Measurements from ENCODE around the gene LRRC28.

Gene LRRC28

DNA sequence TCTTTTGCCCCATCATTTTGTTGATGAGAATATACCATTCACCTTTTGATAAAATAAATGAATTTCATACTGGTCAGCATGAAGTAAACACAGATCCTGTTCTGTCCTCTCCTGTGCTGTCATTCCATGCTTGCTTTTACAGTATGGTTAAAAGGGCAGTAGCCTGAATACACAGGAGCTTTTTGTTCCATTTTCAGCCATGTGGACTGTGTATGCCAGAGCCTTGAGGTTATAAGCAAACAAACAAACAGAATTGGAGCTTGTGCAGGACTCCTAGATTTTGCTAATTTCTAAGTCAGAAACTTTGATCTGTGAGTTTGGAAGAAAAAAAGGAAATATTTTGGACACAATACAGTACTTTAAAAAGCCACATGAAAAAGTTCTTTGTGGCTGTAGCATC lies 91.9 kb downstream of the LRRC28 start:
- DNase-seq = no peak

DNA sequence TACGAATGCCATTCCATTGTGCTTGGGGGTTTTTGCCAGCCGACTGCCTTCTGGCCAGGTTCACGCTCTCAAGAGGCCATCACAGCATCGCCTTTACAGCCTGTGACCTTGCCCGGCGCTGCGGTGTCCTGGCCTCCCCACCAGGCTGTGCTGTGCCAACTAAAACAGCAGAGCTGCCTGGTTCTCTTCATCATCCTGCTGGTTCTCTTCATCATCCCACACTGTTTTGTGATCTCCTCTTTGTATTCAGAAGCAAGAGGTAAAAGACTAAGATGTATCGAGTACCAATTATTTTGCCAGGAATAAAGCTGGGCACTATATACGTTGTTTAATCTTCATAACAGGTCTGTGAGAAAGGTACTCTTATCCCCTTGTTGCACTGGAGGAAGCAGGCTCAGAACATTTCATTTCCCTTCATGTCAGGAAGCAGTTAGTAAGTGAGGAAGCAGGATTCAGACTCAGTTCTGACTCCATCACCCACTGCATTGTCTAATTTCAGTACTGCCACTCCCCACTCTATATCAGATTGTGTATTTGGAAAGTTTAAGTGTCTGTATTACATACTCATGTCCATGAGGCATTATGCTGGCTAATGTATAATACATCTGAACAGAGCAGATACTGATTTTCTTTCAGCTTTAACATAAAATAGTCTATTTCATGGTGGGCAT lies 92.7 kb downstream of the LRRC28 start:
- no peak for DNase-seq

DNA sequence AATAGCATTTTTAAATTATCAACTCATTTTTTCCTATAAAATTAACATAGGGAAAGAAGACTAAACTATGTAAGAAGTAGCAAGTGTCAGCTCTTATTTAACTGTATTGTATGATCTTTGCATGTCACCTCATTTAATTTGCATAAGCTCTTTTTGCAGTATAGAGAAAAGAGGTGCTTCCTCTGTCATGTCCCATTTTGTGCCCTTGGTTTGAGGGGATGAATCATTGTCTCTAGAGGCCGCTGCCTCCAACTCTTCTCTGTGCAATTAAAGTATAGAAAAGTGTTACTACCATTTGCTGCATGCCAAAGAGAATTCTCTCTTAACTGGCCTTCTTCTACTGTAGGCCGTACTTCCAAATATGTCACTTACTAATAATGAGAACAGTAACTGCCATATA lies 93.4 kb downstream of the LRRC28 start:
- DNase-seq = no peak

DNA sequence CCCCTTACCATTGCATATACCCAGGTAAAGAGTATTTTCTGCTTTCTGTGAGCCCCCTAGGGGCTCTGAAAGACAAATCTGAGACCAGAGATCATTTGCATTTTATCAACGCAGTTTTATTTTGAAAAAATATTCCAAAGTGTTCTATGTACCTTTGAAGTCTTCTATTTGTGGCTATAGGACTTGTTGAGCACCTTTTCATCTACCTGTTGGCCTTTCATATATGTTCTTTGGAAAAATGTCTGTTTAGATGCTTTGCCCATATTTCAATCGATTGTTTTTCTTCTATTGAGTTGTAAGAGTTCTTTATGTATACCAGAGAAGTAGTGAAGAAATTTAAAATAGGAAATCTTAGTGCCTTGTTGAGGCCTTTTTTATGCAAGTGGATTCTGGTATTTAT lies 94.0 kb downstream of the LRRC28 start:
- no peak for DNase-seq

DNA sequence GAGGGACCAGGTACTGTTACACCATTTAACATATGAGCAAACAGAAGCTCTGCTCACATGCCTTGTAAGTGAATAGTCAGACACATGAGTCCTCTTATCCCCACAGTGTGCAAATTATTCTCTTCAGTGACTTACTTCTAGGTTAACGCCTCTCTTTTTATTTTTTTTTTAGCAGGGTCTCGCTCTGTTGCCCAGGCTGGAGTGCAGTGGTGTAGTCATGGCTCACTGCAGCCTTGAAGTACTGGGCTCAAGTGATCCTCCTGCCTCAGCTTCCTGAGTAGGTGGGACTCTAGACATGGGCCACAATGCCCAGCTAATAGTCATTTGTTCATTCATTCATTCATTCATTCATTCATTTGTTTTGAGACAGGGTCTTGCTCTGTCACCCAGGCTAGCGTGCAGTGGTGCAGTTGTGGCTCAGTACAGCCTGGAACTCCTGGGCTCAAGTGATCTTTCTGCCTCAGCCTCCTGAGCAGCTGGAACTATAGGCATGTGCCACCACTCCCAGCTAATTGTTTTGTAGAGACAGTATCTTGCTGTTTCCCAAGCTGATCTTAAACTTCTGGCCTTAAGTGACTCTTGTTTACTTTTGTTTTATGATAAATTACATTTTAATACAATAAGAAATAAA lies 94.7 kb downstream of the LRRC28 start:
- no peak for DNase-seq

DNA sequence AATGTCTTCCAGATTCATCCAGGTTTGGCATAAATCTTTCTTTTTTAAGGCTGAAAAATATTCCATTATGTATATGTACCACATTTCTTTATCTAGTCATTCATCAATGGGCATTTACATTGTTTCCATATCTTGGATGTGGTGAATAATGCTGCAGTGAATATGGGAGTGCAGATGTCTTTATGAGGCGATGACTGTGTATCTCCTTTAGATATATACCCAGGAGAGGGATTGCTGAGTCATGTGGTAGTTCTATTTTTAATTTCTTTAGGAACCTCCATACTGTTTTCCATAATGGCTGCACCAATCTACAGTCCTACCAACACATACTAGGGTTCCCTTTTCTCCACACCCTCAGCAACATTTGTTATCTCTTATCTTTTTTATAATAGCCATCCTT lies 96.3 kb downstream of the LRRC28 start:
- DNase-seq = no peak

DNA sequence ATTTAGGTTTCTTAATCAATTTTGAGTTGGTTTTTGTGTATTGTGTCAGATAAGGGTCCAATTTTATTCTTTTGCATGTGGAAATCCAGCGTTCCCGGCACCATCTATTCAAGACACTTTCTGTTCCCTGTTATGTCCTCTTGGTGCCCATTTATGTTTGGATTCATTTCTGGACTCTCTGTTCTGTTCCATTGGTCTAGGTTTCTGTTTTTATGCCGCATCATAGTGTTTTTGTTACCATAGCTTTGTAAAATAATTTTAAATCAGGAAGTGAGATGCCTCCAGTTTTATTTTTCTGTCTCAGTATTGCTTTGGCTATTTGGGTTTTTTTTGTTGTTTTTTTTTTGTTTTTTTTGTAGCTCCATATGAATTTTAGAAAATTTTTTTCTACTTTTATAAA lies 97.1 kb downstream of the LRRC28 start:
- no peak for DNase-seq

DNA sequence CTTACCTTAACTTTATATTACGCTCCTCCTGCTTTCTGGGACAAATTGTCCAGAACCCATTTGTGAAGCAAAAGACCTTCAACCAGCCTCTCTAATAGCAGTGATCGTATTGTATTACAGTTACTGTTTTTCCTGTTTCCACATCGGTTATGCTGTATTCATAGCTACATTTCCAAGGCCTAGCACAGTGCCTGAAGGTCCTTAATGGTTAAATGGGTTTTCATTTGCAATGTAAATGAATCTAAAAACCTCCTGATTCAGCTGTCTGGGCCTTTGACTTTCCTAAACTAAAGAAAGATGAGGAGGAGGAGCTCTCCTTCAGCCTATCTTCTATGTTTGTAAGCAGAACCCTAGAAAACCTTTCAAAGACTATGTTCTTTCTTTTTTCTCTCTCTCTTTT lies 99.1 kb downstream of the LRRC28 start:
- no peak for DNase-seq

DNA sequence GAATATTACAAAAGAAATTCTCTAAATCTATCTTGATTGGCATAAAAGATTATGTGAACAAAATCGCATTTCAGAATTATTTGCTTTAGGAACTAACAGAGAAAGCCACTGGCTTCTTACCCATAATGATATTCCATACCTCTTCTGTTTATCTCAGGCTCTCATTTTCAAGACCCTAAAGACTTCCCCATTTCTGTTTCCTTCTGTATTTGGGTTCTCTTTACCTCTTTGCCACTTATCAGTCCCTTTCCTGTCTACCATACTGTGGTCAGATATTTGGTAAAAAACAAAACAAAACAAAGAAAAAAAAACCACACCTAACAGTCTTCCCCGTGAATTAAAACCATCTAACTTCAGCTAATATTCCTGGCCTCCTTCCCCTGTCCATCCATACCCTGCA lies 108.5 kb downstream of the LRRC28 start:
- no peak for DNase-seq

DNA sequence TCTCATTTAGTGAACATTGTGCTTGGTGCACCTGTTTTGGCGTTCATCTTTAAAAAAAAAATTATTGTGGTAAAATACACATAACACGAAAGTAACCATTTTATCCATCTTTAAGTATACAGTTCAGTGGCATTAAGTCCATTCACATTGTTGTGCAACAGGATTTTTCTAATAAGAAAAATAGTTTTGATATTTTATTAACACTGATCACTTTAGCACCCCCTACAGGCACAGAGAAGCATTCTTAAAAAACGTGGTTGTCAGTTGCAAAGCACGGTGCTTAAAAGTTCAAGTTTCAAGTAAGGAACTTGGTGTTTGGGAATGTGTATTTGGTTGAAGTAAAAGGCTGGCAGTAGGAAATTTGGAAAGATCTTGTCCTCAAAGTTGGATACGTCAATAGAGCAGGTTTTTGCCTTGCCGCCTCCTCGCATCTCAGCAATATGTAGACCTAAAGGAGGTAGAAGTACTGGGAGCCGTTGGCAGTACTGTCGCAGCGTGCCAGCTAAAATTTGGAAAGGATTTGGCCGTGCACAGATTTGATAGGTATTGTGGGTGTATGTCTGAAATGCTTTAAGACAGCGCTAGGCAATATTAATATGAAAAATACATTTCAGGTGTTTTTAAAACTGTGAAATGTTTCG lies 110.4 kb downstream of the LRRC28 start:
- no peak for DNase-seq

DNA sequence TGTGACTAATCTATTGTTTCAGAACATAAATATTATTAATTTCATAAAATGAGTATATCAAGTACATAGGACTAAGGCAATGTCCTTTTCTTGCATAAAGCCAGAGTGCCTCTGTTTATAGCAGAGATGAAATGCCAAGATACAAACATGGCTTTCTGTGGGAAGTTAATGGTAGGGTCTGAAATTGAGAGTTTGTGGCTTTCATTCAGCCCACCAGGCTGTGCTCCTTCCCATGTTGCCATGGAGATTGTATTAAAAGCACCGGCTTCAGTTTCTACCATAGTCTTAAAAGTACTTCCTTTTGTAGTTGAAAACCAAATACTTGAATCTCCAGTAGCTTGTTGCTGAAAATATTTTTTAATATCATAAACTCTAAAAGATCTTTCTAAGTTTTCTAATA lies 114.0 kb downstream of the LRRC28 start:
- DNase-seq = no peak

DNA sequence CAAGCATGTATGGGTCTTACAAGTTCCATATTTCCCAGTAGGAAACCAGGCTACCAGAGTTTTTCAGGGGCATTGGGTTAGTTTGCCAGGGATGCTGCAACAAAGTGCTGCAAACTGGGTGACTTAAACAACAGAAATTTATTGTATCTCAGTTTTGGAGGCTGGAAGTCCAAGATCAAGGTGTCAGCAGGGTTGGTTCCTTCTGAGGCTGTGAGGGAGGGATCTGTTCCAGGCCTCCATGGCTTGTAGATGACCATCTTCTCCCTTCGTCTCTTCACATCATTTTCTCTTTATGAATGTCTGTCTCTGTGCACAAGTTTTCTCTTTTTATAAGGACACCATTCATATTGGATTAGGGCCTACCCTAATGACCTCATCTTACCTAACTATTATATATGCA lies 114.7 kb downstream of the LRRC28 start:
- DNase-seq = no peak

DNA sequence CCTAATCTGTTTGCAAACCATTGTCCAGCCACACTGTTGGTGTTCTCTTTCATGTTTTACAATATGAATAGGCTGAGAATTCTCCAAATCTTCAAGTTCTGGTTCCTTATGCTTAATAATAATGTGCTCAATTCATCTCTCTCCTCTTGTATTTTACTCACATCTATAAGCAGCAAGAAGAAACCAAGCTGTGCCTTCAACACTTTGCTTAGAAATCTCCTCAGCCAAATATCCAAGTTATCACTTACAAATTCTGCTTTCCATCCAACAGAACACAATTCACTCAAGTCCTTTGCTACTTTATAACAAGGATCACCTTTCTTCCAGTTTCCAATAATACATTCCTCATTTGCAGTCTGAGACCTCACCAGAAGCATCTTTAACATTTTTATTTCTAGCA lies 117.5 kb downstream of the LRRC28 start:
- no peak for DNase-seq

DNA sequence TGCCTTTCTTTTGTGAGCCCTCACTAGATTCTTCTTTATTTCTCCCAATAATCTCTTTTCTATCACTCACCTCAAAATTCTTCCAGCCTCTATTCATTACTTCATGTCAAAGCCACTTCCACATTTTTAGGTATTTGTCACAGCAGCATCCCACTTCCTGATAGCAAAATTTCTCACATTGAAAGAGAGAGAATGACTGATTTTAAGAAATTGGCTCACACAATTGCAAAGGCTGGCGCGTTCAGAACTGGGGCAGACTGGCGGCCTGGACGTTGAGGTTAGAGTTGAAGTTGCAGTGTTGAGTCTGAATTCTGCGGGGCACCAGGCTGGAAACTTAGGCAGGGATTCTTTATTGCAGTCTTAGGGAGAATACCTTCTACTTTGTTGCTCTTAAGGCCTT lies 117.9 kb downstream of the LRRC28 start:
- no peak for DNase-seq

DNA sequence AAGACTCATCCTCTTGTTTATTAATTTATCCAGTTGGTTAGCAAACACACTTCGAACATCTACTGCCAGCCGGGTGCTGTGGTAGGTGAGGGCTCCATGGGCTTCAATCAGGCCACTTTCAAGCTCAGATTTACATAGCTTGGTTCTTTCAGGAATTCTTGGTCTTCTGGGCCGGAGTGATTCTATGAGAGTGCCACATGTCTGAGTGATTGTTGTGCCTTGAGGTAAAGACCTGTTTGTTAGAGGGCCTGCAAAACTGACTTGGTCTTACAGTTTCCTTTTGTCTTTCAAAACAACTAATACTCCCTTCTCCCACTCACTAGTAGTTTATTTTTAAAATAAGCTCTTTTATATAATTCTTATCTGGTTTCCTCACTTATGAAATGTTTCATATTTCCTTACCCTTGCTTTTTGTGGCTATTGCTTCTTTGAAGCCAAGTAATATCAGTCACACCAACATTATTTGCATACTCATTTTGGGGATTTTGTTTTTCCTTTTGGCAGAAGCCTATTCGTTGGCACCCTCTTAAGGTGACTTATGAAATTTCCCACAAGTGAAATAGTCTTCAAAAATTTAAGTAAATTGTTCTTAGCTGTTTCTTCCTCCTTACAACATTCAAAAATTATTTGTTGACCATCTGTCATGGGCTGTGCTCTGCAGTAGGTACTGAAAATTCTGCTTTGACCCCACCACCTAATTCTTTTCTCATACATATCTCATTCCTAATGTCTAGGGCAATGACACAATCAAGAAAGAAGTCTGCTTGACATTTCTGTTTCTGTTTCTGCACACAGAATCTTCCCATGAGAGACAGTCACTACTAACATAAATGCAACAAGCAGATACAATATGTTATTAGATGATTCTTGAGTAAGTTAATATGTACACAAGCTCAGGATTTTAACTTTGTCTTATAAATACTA lies 120.2 kb downstream of the LRRC28 start:
- no peak for DNase-seq

DNA sequence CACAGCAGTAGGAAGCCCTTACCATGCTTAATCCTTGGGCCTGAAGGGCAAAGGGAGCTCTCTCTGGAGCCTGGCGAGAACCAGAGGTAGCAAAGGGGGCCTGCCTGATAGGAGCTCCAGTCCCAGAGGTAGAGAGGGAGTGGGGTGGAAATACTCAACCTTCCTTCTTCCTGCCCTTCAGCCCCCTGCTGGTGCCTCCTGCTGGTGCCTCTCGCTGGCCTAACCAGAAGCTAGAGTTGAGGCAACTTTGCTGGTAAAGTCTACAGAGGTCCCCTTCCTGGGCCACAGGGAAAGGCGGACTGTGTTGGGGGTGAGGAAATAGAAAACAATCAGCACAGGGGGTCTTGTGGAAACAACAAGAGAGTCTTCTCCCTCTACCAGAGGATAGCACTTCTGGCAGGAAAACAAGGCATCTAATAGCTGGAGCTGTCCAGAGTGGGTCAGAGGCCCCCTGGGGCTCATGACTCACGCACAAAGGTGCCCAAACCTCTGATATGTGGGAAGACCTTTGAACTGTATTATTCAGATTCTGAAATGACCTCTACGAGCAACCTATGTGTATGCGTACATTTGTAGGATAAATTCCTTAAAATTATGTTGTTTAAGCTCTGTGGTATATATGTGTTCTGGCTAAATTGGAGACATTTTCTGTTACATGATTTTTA lies 133.9 kb downstream of the LRRC28 start:
- no peak for DNase-seq

DNA sequence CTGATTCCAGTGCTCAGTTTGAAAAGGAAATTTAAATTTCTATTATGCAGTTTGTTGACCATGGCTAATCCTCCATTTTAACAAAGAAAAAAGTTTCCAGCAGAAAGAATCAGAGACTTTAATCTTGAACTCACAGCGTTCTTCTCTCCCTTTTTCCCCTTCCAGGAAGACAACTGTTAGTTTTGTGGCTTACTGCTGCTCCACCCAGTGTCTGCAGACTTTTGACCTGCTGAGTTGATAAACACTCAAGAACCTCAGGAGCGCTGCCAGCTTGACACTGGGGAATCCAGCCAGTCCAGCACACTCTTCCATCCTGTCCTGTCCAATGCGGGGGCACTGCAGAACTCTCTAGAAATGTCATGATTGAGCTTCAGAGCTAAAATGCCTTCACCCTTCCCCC lies 134.6 kb downstream of the LRRC28 start:
- DNase-seq = no peak

DNA sequence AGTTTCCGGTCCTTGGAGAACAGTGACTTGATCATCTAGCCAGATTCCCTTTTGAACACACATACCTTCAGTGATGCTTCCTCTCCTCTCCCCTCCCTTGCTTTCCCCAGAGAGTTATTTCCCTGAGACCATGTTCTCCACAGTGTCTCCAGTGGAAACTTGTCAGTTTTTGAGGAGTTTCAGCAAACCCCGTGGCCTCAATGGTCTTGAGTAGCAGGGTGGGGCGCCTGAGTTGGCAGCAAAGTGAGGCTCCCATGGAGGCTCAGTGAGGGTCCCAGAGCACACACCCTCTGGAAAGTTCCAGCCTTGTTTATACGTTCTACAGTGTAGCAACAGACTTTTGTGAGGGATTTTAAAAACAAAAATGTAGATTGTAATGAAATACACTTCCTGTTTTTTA lies 135.1 kb downstream of the LRRC28 start:
- no peak for DNase-seq

DNA sequence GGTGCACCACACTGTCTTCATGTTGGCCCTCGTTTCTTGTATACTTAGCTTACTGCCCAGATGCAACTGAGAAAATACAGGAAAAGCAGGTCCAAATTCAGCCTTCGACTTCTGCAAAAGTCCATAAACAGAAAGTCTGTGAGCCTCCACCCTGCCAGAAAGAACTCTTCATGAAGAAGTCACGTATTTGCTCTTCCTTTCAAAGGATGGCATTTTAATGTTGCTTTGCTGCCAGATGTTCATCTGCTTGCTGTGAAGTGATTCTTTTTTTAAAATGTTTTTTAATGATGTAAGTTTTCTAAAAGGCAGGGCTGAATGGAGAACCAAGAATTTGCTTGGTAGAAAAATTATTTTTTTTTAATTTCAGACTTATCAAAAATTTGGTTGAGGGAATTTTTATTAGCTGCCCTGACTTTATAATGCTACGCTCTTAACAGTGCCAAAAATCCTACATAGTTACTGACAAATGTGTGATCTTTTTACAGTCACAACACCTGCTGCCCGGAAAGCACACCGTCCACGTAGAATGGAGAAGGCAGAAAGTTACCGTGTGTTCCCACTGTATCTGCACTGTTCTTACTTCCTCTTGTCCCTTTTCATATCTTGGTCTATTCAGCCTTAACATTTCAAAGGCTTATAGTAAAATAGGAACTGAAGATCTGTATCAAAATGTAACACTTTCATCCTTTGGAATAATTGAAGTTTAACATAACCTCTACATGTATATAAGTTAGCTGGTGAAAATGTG lies 136.3 kb downstream of the LRRC28 start:
- no peak for DNase-seq

DNA sequence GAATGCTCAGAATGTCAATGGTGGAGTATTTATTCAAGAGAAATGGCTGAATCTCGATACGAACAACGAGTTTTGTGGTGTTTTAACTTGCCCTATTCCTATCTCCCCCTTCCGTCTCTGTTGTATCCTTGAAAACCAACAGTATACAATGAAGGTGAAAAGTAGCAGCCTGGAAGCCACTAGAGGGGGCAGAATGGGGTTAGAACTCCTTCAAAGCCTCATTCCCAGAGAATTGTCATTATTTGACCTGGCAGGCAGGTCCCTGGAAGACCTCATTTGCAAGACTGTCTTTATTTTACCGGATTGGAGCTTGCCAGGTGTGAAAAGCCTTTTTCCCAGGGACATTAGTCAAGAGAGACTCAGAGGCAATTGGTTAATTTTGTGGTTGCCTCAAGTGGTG lies 139.4 kb downstream of the LRRC28 start:
- no peak for DNase-seq

DNA sequence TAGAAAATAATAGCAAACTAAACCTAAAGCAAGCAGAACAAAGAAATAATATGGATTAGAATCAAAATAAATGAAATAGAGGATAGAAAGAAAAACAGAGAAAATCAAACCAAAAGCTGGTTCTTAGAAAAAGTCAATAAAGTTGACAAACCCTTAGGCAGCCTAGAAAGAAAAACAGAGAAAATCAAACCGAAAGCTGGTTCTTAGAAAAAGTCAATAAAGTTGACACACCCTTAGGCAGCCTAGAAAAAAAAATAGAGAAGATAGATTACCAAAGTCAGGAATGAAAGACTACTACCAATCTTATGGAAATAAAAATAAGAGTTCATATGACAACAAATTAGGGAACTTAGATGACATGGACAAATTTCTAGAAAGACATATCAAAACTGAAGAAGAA lies 142.4 kb downstream of the LRRC28 start:
- DNase-seq = no peak

DNA sequence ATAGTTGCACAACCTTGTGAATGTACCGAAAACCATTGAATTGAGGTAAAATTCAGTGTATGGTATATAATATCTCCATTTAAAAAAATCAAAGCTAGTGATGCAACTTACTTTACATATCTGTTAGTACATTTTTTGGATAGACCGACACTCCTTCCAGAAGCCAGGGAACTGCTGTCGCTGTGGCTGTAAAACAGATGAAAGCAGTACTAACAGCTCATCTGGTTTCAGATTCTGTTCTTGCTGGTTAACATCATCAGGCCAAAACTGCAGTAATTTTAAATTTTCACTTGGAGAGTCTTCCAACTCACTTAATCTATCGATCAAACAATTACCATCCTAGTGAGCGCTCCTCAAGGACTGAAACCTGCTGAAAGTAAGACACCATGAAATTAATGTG lies 145.1 kb downstream of the LRRC28 start:
- no peak for DNase-seq
